Right lobe of liver (tissue), 4 donors: ENCODE data around the gene HIPK3.

Source experiments
- CTCF ChIP-seq, 4 donors: fragments of 200-600 bp in 3 of 4; fragments of 450-650 bp in 1 of 4; IDR thresholded peaks; one replicate each; pipeline versions ENCODE4 v1.5.1 to v1.8.0; 2016 to 2022; ENCODE audit warnings: antibody characterized with exemption in 4 of 4, mild to moderate bottlenecking in 2 of 4
- POLR2A ChIP-seq: fragments of 450-650 bp; IDR thresholded peaks from one replicate; pipeline ENCODE4 v1.6.1; 2017; ENCODE audit warnings: antibody characterized with exemption, mild to moderate bottlenecking
- donor health status: DM: no; HTN: no; CAD: no.
- donor health status: DM: no; HTN: no; CAD: no.
- donor health status: DM: no; HTN: yes; CAD: no.

DNA sequence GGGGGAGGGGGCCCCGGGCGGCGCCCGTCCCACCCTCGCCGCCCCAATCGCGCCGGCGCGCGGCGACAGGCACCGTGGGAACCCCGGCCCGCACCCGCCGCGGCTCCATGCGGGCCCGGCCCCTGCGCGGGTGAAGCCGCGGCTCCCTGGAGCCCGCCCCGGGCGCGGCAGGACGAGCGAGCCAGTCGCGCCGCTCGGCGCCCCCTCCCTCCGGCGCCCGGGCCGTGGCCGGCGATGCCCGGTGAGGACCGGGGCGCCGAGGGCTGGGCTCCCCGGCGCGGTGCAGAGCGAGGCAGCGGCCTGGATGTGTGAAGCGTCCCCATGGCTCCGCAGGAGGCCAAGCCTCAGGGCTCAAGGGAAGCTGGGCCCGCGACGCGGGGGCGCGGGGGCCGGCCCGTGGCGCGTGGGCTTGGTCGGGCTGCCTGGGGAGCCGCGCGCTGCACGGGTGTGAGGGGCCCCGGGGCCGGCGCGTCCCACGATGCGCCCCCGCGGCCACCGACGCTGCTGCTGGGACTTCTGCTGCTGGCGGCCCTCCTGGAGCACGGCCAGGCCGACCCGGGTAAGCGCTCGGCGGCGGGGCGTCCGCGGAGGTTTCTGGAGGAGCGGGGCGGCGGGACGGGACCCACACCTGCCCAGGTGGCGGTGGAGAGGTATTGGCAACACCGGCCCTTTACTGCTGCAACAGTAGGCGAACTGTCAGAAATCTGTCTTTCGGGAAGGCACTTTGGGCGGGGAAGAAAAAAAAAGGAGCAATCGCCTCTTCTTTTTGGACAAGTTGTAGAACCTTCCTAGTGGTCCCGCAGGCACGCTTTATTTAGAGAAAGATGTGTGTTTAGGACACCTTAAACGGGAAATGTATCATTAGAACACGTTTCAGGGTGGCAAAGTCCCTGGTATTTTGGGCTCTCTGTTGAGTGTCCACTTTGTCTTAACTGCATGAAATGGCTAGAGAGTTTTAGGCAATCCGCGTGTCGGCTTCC lies 119.4 kb downstream of the HIPK3 start:
- no peak for TF ChIP-seq POLR2A
- no peak for TF ChIP-seq CTCF (IDR thresholded peaks at IDR 0.05)
